Measurements from ENCODE around the gene LRP8. TPM values are rescaled to one million over a fixed set of nuclear protein-coding genes. Genes with fewer than 3 reads are reported as not detected.

LRP8 gene
- total RNA-seq, 1 experiment from 2014 or later, result 69.5 TPM

GRCh38 chr1:53361541-53361961 lies 33.7 kb upstream of the LRP8 start:
- Mint-ChIP-seq H3K4me3 (no peak overlapping the region), H3K9me3 (peaks cover 5% of the 10 kb centered on the region), H3K4me1 (no peaks in the 10 kb centered on the region), H3K27ac (no peak overlapping the region), H3K27me3 (ENCODE audit: low read depth) (peaks cover 55% of the 10 kb centered on the region), H3K36me3 (no peaks in the 10 kb centered on the region; the same call in 1 of the 2 replicates)
- no peak for ATAC-seq
- DNase-seq (ENCODE audit: low spot score), result peak; percentile 2
- ChIA-PET CTCF (interaction anchor here (1.3 kb wide), 1 partner anchor 82 kb away, joined by 3 read pairs; no protein-coding TSS in a partner anchor), POLR2A (no interaction called here)
- TF ChIP-seq PREB (CRISPR knock-in tag; IDR thresholded peaks at IDR 0.05; ENCODE audit: borderline replicate concordance), result no peak
- TF ChIP-seq ZBTB43 (CRISPR knock-in tag; IDR thresholded peaks at IDR 0.05), result no peak
- TF ChIP-seq ETV6 (CRISPR knock-in tag; IDR thresholded peaks at IDR 0.05), result no peak
- no peak for TF ChIP-seq ZNF423 (CRISPR knock-in tag; IDR thresholded peaks at IDR 0.05)
- no peak for TF ChIP-seq E2F5 (CRISPR knock-in tag; IDR thresholded peaks at IDR 0.05)
- TF ChIP-seq CTCF (IDR thresholded peaks at IDR 0.05), result no peak
- TF ChIP-seq ZNF416 (CRISPR knock-in tag; IDR thresholded peaks at IDR 0.05), result no peak
- TF ChIP-seq FOXP1 (CRISPR knock-in tag; IDR thresholded peaks at IDR 0.05; ENCODE audit: borderline replicate concordance), result no peak
- no peak for TF ChIP-seq GTF2I (CRISPR knock-in tag; conservative IDR thresholded peaks at IDR 0.05)
- no peak for TF ChIP-seq ERG (CRISPR knock-in tag; IDR thresholded peaks at IDR 0.05)
- TF ChIP-seq ATF3 (CRISPR knock-in tag; conservative IDR thresholded peaks at IDR 0.05), result no peak
- TF ChIP-seq CREB1 (CRISPR knock-in tag; IDR thresholded peaks at IDR 0.05), result no peak
- TF ChIP-seq EMX1 (CRISPR knock-in tag; IDR thresholded peaks at IDR 0.05), result no peak
- TF ChIP-seq CDX4 (CRISPR knock-in tag; IDR thresholded peaks at IDR 0.05; ENCODE audit: borderline replicate concordance), result no peak
- TF ChIP-seq SMAD3 (CRISPR knock-in tag; IDR thresholded peaks at IDR 0.05; ENCODE audit: borderline replicate concordance), result no peak
- no peak for TF ChIP-seq ARID4B (CRISPR knock-in tag; IDR thresholded peaks at IDR 0.05; ENCODE audit: borderline replicate concordance)
- TF ChIP-seq NFATC4 (CRISPR knock-in tag; IDR thresholded peaks at IDR 0.05), result no peak
- TF ChIP-seq GRHL2 (CRISPR knock-in tag; IDR thresholded peaks at IDR 0.05; ENCODE audit: insufficient replicate concordance, severe bottlenecking), result no peak
